Suprapubic skin (tissue), 3 donors: Measurements from ENCODE around the gene CDC42SE1.

Experiments used
- CTCF ChIP-seq, 2 donors: fragments of 200-600 bp in 1 of 2; fragments of 450-650 bp in 1 of 2; sonication (generic) in 1 of 2; IDR thresholded peaks; one replicate each; pipeline ENCODE4 v1.5.1; 2016 to 2019; ENCODE audit warnings: antibody characterized with exemption in 2 of 2, mild to moderate bottlenecking in 1 of 2, moderate library complexity in 1 of 2
- POLR2A ChIP-seq, 2 donors: fragments of 450-650 bp; IDR thresholded peaks; one replicate each; pipeline ENCODE4 v1.6.1; 2017; ENCODE audit warnings: antibody characterized with exemption in 2 of 2, mild to moderate bottlenecking in 2 of 2, moderate library complexity in 2 of 2

- TF ChIP-seq CTCF (IDR thresholded peaks at IDR 0.05) (no peak), POLR2A (IDR thresholded peaks at IDR 0.05) (no peak)
Observed at GRCh38 chr1:151106894-151107293, 47.5 kb upstream of the CDC42SE1 start.
